ENCODE data around the gene SPAG16. TPM values are rescaled to one million over a fixed set of nuclear protein-coding genes. Genes with fewer than 3 reads are reported as not detected.

SPAG16 gene
- total RNA-seq, 4 donors from 2014 or later, result 14.1 to 43.1 (median 30.2) TPM

GRCh38 chr2:213475433-213475832 lies 191.2 kb downstream of the SPAG16 start:
- H3K27me3 ChIP-seq, result no peaks in the 10 kb centered on the region
- H3K4me3 ChIP-seq, result no peak overlapping the region
- no peak overlapping the region for H3K27ac ChIP-seq
- DNase-seq, result no peak
- no peaks in the 10 kb centered on the region for H3K36me3 ChIP-seq
- no peaks in the 10 kb centered on the region for H3K4me1 ChIP-seq
- intact Hi-C loops (cut with DNase I), result no loop called here
- TF ChIP-seq, protein P1, sequence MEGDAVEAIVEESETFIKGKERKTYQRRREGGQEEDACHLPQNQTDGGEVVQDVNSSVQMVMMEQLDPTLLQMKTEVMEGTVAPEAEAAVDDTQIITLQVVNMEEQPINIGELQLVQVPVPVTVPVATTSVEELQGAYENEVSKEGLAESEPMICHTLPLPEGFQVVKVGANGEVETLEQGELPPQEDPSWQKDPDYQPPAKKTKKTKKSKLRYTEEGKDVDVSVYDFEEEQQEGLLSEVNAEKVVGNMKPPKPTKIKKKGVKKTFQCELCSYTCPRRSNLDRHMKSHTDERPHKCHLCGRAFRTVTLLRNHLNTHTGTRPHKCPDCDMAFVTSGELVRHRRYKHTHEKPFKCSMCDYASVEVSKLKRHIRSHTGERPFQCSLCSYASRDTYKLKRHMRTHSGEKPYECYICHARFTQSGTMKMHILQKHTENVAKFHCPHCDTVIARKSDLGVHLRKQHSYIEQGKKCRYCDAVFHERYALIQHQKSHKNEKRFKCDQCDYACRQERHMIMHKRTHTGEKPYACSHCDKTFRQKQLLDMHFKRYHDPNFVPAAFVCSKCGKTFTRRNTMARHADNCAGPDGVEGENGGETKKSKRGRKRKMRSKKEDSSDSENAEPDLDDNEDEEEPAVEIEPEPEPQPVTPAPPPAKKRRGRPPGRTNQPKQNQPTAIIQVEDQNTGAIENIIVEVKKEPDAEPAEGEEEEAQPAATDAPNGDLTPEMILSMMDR (IDR thresholded peaks at IDR 0.05), result no peak
- no peak for TF ChIP-seq POLR2A (IDR thresholded peaks at IDR 0.05)
- peaks cover 0 to 38% (median 20%) of the 10 kb centered on the region in 3 donors for H3K9me3 ChIP-seq

DNA sequence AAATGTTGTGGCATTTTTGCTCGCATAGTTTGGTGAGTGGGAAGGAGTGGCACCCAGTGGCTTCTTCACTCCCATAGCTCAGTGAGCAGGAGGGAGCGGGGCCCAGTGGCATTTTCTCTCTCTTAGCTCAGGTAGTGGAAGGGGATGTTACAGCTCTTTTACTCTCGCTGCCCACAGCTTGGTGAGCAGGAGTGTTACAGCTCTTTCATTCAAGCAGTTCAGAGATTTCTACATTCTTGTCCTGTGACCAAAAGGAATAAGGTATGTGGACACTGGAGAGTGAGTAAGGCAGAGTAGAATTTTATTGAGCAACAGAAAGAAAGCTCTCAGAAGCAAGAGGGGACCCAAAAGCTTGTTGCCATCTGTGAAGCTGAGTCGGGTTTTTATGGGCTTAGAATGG lies 192.4 kb downstream of the SPAG16 start:
- no peak overlapping the region for H3K27ac ChIP-seq
- TF ChIP-seq, protein P1 (IDR thresholded peaks at IDR 0.05), result no peak
- no peak for TF ChIP-seq POLR2A (IDR thresholded peaks at IDR 0.05)
- no peaks in the 10 kb centered on the region for H3K27me3 ChIP-seq
- no peak overlapping the region for H3K4me3 ChIP-seq
- no peaks in the 10 kb centered on the region for H3K36me3 ChIP-seq
- intact Hi-C loops (cut with DNase I), result no loop called here
- no peaks in the 10 kb centered on the region for H3K4me1 ChIP-seq
- DNase-seq, result no peak
- H3K9me3 ChIP-seq, result peaks cover 0 to 38% (median 20%) of the 10 kb centered on the region in 3 donors
- WGBS, 2 donors, result 73 to 76% methylated on average over 3 to 4 of the region's 4 CpGs

DNA sequence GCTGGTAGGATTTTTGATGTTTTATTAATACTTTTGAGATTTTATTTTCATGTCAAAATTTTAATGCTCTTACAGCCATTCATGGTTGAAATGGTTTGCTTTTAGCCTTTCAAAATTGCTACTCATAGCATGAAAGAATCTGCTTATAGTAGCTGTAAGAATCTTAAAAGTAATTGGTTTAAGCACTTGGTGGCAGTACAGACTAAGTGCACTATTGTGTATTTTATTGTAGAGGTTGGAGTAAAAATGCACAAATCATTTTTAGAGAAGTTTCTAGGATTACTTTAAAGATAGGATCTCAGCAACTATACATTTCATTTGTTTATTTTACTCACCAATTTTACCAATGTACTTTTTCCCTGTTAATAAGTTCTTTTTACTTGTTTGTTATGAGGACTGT lies 205.8 kb downstream of the SPAG16 start:
- Histone ChIP-seq H3K4me1 (no peaks in the 10 kb centered on the region), H3K4me3 (no peak overlapping the region), H3K27ac (no peak overlapping the region), H3K36me3 (no peaks in the 10 kb centered on the region), H3K27me3 (no peaks in the 10 kb centered on the region), H3K9me3 (no peaks in the 10 kb centered on the region)
- no peak for DNase-seq
- TF ChIP-seq, protein P1 (IDR thresholded peaks at IDR 0.05), result peak in 1 of 6 experiments; percentile 31
- TF ChIP-seq POLR2A (IDR thresholded peaks at IDR 0.05), result no peak
- intact Hi-C loops (cut with DNase I), result no loop called here

- no peak for DNase-seq
- no peaks in the 10 kb centered on the region for H3K27me3 ChIP-seq
- H3K27ac ChIP-seq, result no peak overlapping the region
- intact Hi-C loops (cut with DNase I), result no loop called here
- no peaks in the 10 kb centered on the region for H3K9me3 ChIP-seq
- TF ChIP-seq, protein P1 (IDR thresholded peaks at IDR 0.05), result no peak
- TF ChIP-seq POLR2A (IDR thresholded peaks at IDR 0.05), result no peak
- H3K4me1 ChIP-seq, result no peaks in the 10 kb centered on the region
- WGBS, 2 donors, result 55 to 56% methylated on average over 1 of the region's 1 CpG
- H3K4me3 ChIP-seq, result no peak overlapping the region
- no peaks in the 10 kb centered on the region for H3K36me3 ChIP-seq
Measured at GRCh38 chr2:213491376-213491775, 207.1 kb downstream of the SPAG16 start.

DNA sequence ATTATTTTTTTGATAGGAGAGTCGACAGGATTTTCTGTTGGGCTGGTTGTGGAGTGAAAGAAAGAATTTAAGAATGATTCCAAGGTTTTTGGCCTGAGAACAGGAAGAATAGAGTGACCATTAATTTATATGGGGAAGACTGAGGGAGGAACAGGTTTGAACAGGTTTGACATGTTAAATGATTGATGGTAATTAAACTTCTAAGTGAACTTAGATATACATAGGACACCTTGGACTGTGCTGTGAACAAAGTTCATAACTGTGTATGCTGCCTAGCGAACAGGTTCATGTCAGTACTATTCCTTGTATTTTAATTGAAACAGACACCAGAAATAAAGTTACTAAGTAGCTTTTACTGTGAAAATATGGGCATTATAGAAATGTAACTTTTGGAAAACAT lies 212.0 kb downstream of the SPAG16 start:
- no peak overlapping the region for H3K4me3 ChIP-seq
- H3K36me3 ChIP-seq, result no peaks in the 10 kb centered on the region
- H3K4me1 ChIP-seq, result no peaks in the 10 kb centered on the region
- no peaks in the 10 kb centered on the region for H3K27me3 ChIP-seq
- no peaks in the 10 kb centered on the region for H3K9me3 ChIP-seq
- TF ChIP-seq, protein P1 (IDR thresholded peaks at IDR 0.05), result no peak
- no peak for TF ChIP-seq POLR2A (IDR thresholded peaks at IDR 0.05)
- no peak for DNase-seq
- no peak overlapping the region for H3K27ac ChIP-seq
- intact Hi-C loops (cut with DNase I), result no loop called here
- WGBS, 2 donors, result 41 to 54% methylated on average over 2 of the region's 2 CpGs
